Measurements from ENCODE around the gene OR2V2. TPM values are rescaled to one million over a fixed set of nuclear protein-coding genes. Genes with fewer than 3 reads are reported as not detected.

The OR2V2 gene
- total RNA-seq, 1 donor from 2014 or later: not detected

- H3K4me1 Mint-ChIP-seq (ENCODE audit: unreplicated experiment): peaks cover 20% of the 10 kb centered on the region
- H3K9me3 Mint-ChIP-seq (ENCODE audit: unreplicated experiment): no peaks in the 10 kb centered on the region
- no peak for DNase-seq (ENCODE audit: low spot score)
- peak overlapping the region; percentile 48 for H3K27ac Mint-ChIP-seq (ENCODE audit: unreplicated experiment)
- TF ChIP-seq CTCF (IDR thresholded peaks at IDR 0.05; ENCODE audit: unreplicated experiment): no peak
- H3K36me3 Mint-ChIP-seq (ENCODE audit: low read depth, unreplicated experiment): peaks cover 5% of the 10 kb centered on the region
- peaks cover 10% of the 10 kb centered on the region for H3K27me3 Mint-ChIP-seq (ENCODE audit: unreplicated experiment)
- H3K4me3 Mint-ChIP-seq (ENCODE audit: unreplicated experiment): no peak overlapping the region
Observed at GRCh38 chr5:181121675-181122561, 25.5 kb upstream of the OR2V2 start.

- no peak overlapping the region for H3K4me3 Mint-ChIP-seq (ENCODE audit: unreplicated experiment)
- H3K4me1 Mint-ChIP-seq (ENCODE audit: unreplicated experiment): peaks cover 25% of the 10 kb centered on the region
- H3K36me3 Mint-ChIP-seq (ENCODE audit: low read depth, unreplicated experiment): peaks cover 5% of the 10 kb centered on the region
- peaks cover 10% of the 10 kb centered on the region for H3K27me3 Mint-ChIP-seq (ENCODE audit: unreplicated experiment)
- no peak for TF ChIP-seq CTCF (IDR thresholded peaks at IDR 0.05; ENCODE audit: unreplicated experiment)
- no peaks in the 10 kb centered on the region for H3K9me3 Mint-ChIP-seq (ENCODE audit: unreplicated experiment)
- no peak for DNase-seq (ENCODE audit: low spot score)
- no peak overlapping the region for H3K27ac Mint-ChIP-seq (ENCODE audit: unreplicated experiment)
Observed at GRCh38 chr5:181124526-181124925, 22.9 kb upstream of the OR2V2 start.

GRCh38 chr5:181126841-181127240 is 20.5 kb upstream of the OR2V2 start:
- Mint-ChIP-seq H3K4me1 (ENCODE audit: unreplicated experiment) (peaks cover 23% of the 10 kb centered on the region), H3K27ac (ENCODE audit: unreplicated experiment) (no peak overlapping the region), H3K9me3 (ENCODE audit: unreplicated experiment) (no peaks in the 10 kb centered on the region), H3K27me3 (ENCODE audit: unreplicated experiment) (peaks cover 8% of the 10 kb centered on the region), H3K36me3 (ENCODE audit: low read depth, unreplicated experiment) (peaks cover 5% of the 10 kb centered on the region), H3K4me3 (ENCODE audit: unreplicated experiment) (no peak overlapping the region)
- no peak for TF ChIP-seq CTCF (IDR thresholded peaks at IDR 0.05; ENCODE audit: unreplicated experiment)
- DNase-seq (ENCODE audit: low spot score): no peak

GRCh38 chr5:181127456-181127855 is 19.9 kb upstream of the OR2V2 start:
- Mint-ChIP-seq H3K36me3 (ENCODE audit: low read depth, unreplicated experiment) (peaks cover 5% of the 10 kb centered on the region), H3K27me3 (ENCODE audit: unreplicated experiment) (peaks cover 5% of the 10 kb centered on the region), H3K9me3 (ENCODE audit: unreplicated experiment) (no peaks in the 10 kb centered on the region), H3K27ac (ENCODE audit: unreplicated experiment) (no peak overlapping the region), H3K4me3 (ENCODE audit: unreplicated experiment) (no peak overlapping the region), H3K4me1 (ENCODE audit: unreplicated experiment) (peaks cover 18% of the 10 kb centered on the region)
- no peak for DNase-seq (ENCODE audit: low spot score)
- no peak for TF ChIP-seq CTCF (IDR thresholded peaks at IDR 0.05; ENCODE audit: unreplicated experiment)

- Mint-ChIP-seq H3K9me3 (ENCODE audit: unreplicated experiment) (no peaks in the 10 kb centered on the region), H3K27ac (ENCODE audit: unreplicated experiment) (no peak overlapping the region), H3K4me1 (ENCODE audit: unreplicated experiment) (peaks cover 14% of the 10 kb centered on the region)
Observed at GRCh38 chr5:181127907-181128626, 19.3 kb upstream of the OR2V2 start.

More at GRCh38 chr5:181127907-181128626, 19.3 kb upstream of the OR2V2 start:
- DNase-seq (ENCODE audit: low spot score): no peak
- no peak for TF ChIP-seq CTCF (IDR thresholded peaks at IDR 0.05; ENCODE audit: unreplicated experiment)
- Mint-ChIP-seq H3K27me3 (ENCODE audit: unreplicated experiment) (peaks cover 5% of the 10 kb centered on the region), H3K36me3 (ENCODE audit: low read depth, unreplicated experiment) (peaks cover 5% of the 10 kb centered on the region), H3K4me3 (ENCODE audit: unreplicated experiment) (no peak overlapping the region)

Data from endothelial cell (in vitro differentiated cells).